GM18868 (cell line): ENCODE measurements around the gene SMIM29.
A peak's percentile ranks its signal among the peaks of the same experiment; 100 is the strongest.
"Not testable (repeated sequence)": the region's sequence is repeated elsewhere in the genome, so short reads cannot be mapped to it uniquely, and the experiment has no call there.

ENCODE experiments used
- ATAC-seq: cut with Tn5 transposase; IDR thresholded peaks from one replicate; pipeline ENCODE4 v1.9.1; 2021; ENCODE audit warnings: mild to moderate bottlenecking, moderate library complexity; ENCODE audit not compliant: unreplicated experiment

The SMIM29 gene

GRCh38 chr6:34269132-34269531 is 20.3 kb upstream of the SMIM29 start:
- ATAC-seq, result not testable (repeated sequence)

- ATAC-seq, result no peak
Observed at GRCh38 chr6:34267746-34268145, 18.9 kb upstream of the SMIM29 start.

- not testable (repeated sequence) for ATAC-seq
Observed at GRCh38 chr6:34263484-34263883, 14.7 kb upstream of the SMIM29 start.

GRCh38 chr6:34260576-34261267 is 11.9 kb upstream of the SMIM29 start:
- no peak for ATAC-seq

GRCh38 chr6:34259529-34260069 is 10.8 kb upstream of the SMIM29 start:
- no peak for ATAC-seq

GRCh38 chr6:34252395-34252794 is 3.6 kb upstream of the SMIM29 start:
- not testable (repeated sequence) for ATAC-seq

- ATAC-seq, result peak; percentile 20
Observed at GRCh38 chr6:34249469-34250261, 859 bp upstream of the SMIM29 start.

- peak; percentile 21 for ATAC-seq
Observed at GRCh38 chr6:34248198-34248726, 544 bp downstream of the SMIM29 start.

- ATAC-seq, result no peak
Observed at GRCh38 chr6:34247481-34248197, 1.2 kb downstream of the SMIM29 start.

GRCh38 chr6:34246563-34247391 is 2.0 kb downstream of the SMIM29 start:
- ATAC-seq, result no peak

- ATAC-seq, result no peak
Observed at GRCh38 chr6:34246249-34246562, 2.6 kb downstream of the SMIM29 start.

- not testable (repeated sequence) for ATAC-seq
Observed at GRCh38 chr6:34245761-34246140, 3.1 kb downstream of the SMIM29 start.

GRCh38 chr6:34245032-34245760 is 3.6 kb downstream of the SMIM29 start:
- ATAC-seq, result not testable (repeated sequence)

- no peak for ATAC-seq
Observed at GRCh38 chr6:34243901-34244884, 4.6 kb downstream of the SMIM29 start.

- no peak for ATAC-seq
Observed at GRCh38 chr6:34243131-34243771, 5.6 kb downstream of the SMIM29 start.

GRCh38 chr6:34242252-34243130 is 6.3 kb downstream of the SMIM29 start:
- no peak for ATAC-seq
